ENCODE data around the gene PLCL1. TPM values are rescaled to one million over a fixed set of nuclear protein-coding genes. Genes with fewer than 3 reads are reported as not detected.

The PLCL1 gene
- total and polyA plus RNA-seq, 3 experiments from 2014 or later, result 0.70 to 2.0 (median 0.71) TPM

- no peak for DNase-seq
- peaks cover 18 to 24% (median 21%) of the 10 kb centered on the region in 3 donors for H3K4me1 Mint-ChIP-seq
- H3K27ac Mint-ChIP-seq, result no peak overlapping the region
- H3K4me3 Mint-ChIP-seq, result no peak overlapping the region
- Histone ChIP-seq H3K9me3 (ENCODE audit: low read length) (no peaks in the 10 kb centered on the region), H3K36me3 (ENCODE audit: insufficient read depth, low read length) (no peaks in the 10 kb centered on the region), H3K4me1 (ENCODE audit: insufficient read depth, low read length) (peaks cover 13% of the 10 kb centered on the region), H3K27me3 (ENCODE audit: insufficient read depth, low read length, poor library complexity, severe bottlenecking) (peaks cover 6% of the 10 kb centered on the region), H3K4me3 (ENCODE audit: low read length) (no peak overlapping the region), H3K27ac (ENCODE audit: low read depth, low read length) (no peak overlapping the region)
- peaks cover 19 to 59% of the 10 kb centered on the region in 2 donors for H3K27me3 Mint-ChIP-seq
- H3K9me3 Mint-ChIP-seq, result no peaks in the 10 kb centered on the region
- peaks cover 0 to 2% (median 0%) of the 10 kb centered on the region in 3 donors for H3K36me3 Mint-ChIP-seq
- ChIA-PET CTCF (interaction anchor here (1.1 to 1.5 kb wide), 2 partner anchors 12 to 496 kb away, joined by 4 read pairs; no protein-coding TSS in a partner anchor), POLR2A (no interaction called here)
Observed at GRCh38 chr2:197801033-197801432, 3.4 kb upstream of the PLCL1 start.

GRCh38 chr2:197803033-197803444 lies 1.4 kb upstream of the PLCL1 start:
- peak overlapping the region in 3 of 8 donors; percentile 13 to 48 (median 15) for H3K27ac Mint-ChIP-seq
- Histone ChIP-seq H3K4me3 (ENCODE audit: low read length) (no peak overlapping the region), H3K4me1 (ENCODE audit: insufficient read depth, low read length) (peaks cover 16% of the 10 kb centered on the region), H3K27ac (ENCODE audit: low read depth, low read length) (no peak overlapping the region), H3K27me3 (ENCODE audit: insufficient read depth, low read length, poor library complexity, severe bottlenecking) (peaks cover 6% of the 10 kb centered on the region), H3K36me3 (ENCODE audit: insufficient read depth, low read length) (no peaks in the 10 kb centered on the region), H3K9me3 (ENCODE audit: low read length) (no peaks in the 10 kb centered on the region)
- peak in 2 of 5 donors; percentile 21 to 64 for DNase-seq
- no peaks in the 10 kb centered on the region for H3K9me3 Mint-ChIP-seq
- H3K4me1 Mint-ChIP-seq, result peaks cover 27 to 43% (median 35%) of the 10 kb centered on the region in 3 donors
- ChIA-PET CTCF (interaction anchor here (1.8 kb wide), 2 partner anchors 325 to 493 kb away, joined by 9 to 15 read pairs; no protein-coding TSS in a partner anchor), POLR2A (no interaction called here)
- H3K27me3 Mint-ChIP-seq, result peaks cover 19 to 48% of the 10 kb centered on the region in 2 donors
- peak overlapping the region; percentile 20 to 78 (median 44) for H3K4me3 Mint-ChIP-seq
- H3K36me3 Mint-ChIP-seq, result peaks cover 0 to 2% (median 0%) of the 10 kb centered on the region in 3 donors

GRCh38 chr2:197804758-197805714 lies 643 bp downstream of the PLCL1 start:
- Histone ChIP-seq H3K4me3 (ENCODE audit: low read length) (peak overlapping the region; percentile 69), H3K27me3 (ENCODE audit: insufficient read depth, low read length, poor library complexity, severe bottlenecking) (no peaks in the 10 kb centered on the region), H3K36me3 (ENCODE audit: insufficient read depth, low read length) (no peaks in the 10 kb centered on the region), H3K4me1 (ENCODE audit: insufficient read depth, low read length) (peaks cover 23% of the 10 kb centered on the region), H3K9me3 (ENCODE audit: low read length) (no peaks in the 10 kb centered on the region), H3K27ac (ENCODE audit: low read depth, low read length) (no peak overlapping the region)
- Mint-ChIP-seq H3K4me3 (peak overlapping the region; percentile 89 to 95 (median 91)), H3K36me3 (peaks cover 0 to 2% (median 0%) of the 10 kb centered on the region in 3 donors), H3K9me3 (no peaks in the 10 kb centered on the region), H3K27me3 (peaks cover 14 to 35% of the 10 kb centered on the region in 2 donors), H3K4me1 (peaks cover 32 to 60% (median 46%) of the 10 kb centered on the region in 3 donors), H3K27ac (peak overlapping the region; percentile 15 to 89 (median 66))
- CTCF ChIA-PET, result interaction anchor here (0.7 to 1.8 kb wide), 6 partner anchors 8 to 491 kb away, joined by 3 to 15 read pairs (median 4); no protein-coding TSS in a partner anchor
- peak in 4 of 5 donors; percentile 13 to 57 (median 23) for DNase-seq
- POLR2A ChIA-PET, result no interaction called here

- peaks cover 28% of the 10 kb centered on the region for H3K4me1 ChIP-seq (ENCODE audit: insufficient read depth, low read length)
Observed at GRCh38 chr2:197805715-197806633, 1.6 kb downstream of the PLCL1 start.

GRCh38 chr2:197809064-197809463 lies 4.7 kb downstream of the PLCL1 start:
- no peak for DNase-seq
- ChIA-PET POLR2A (no interaction called here), CTCF (no interaction called here)
- Mint-ChIP-seq H3K9me3 (no peaks in the 10 kb centered on the region), H3K36me3 (peaks cover 0 to 2% (median 0%) of the 10 kb centered on the region in 3 donors), H3K27me3 (peaks cover 8 to 10% of the 10 kb centered on the region in 2 donors), H3K4me1 (peaks cover 24 to 57% (median 36%) of the 10 kb centered on the region in 3 donors), H3K27ac (peak overlapping the region in 5 of 8 donors; percentile 15 to 95 (median 37)), H3K4me3 (peak overlapping the region in 2 of 7 donors; percentile 7 to 33)
- Histone ChIP-seq H3K4me3 (ENCODE audit: low read length) (no peak overlapping the region), H3K36me3 (ENCODE audit: insufficient read depth, low read length) (no peaks in the 10 kb centered on the region), H3K27ac (ENCODE audit: low read depth, low read length) (no peak overlapping the region), H3K9me3 (ENCODE audit: low read length) (no peaks in the 10 kb centered on the region), H3K27me3 (ENCODE audit: insufficient read depth, low read length, poor library complexity, severe bottlenecking) (no peaks in the 10 kb centered on the region), H3K4me1 (ENCODE audit: insufficient read depth, low read length) (peaks cover 24% of the 10 kb centered on the region)

More at GRCh38 chr2:197805715-197806633, 1.6 kb downstream of the PLCL1 start:
- Histone ChIP-seq H3K27ac (ENCODE audit: low read depth, low read length) (no peak overlapping the region), H3K27me3 (ENCODE audit: insufficient read depth, low read length, poor library complexity, severe bottlenecking) (no peaks in the 10 kb centered on the region), H3K9me3 (ENCODE audit: low read length) (no peaks in the 10 kb centered on the region), H3K36me3 (ENCODE audit: insufficient read depth, low read length) (no peaks in the 10 kb centered on the region), H3K4me3 (ENCODE audit: low read length) (peak overlapping the region; percentile 69)
- Mint-ChIP-seq H3K9me3 (no peaks in the 10 kb centered on the region), H3K4me3 (peak overlapping the region; percentile 65 to 95 (median 89)), H3K36me3 (peaks cover 0 to 2% (median 0%) of the 10 kb centered on the region in 3 donors), H3K4me1 (peaks cover 32 to 67% (median 46%) of the 10 kb centered on the region in 3 donors), H3K27ac (peak overlapping the region; percentile 5 to 89 (median 60)), H3K27me3 (peaks cover 10 to 32% of the 10 kb centered on the region in 2 donors)
- ChIA-PET CTCF (interaction anchor here (0.7 to 1.7 kb wide), 4 partner anchors 7 to 322 kb away, joined by 3 to 5 read pairs (median 3); no protein-coding TSS in a partner anchor), POLR2A (no interaction called here)
- no peak for DNase-seq

- no peaks in the 10 kb centered on the region for H3K9me3 ChIP-seq (ENCODE audit: low read length)
- POLR2A ChIA-PET, result no interaction called here
- peaks cover 27% of the 10 kb centered on the region for H3K4me1 ChIP-seq (ENCODE audit: insufficient read depth, low read length)
- no peaks in the 10 kb centered on the region for H3K36me3 ChIP-seq (ENCODE audit: insufficient read depth, low read length)
- no peaks in the 10 kb centered on the region for H3K36me3 Mint-ChIP-seq
- no peak overlapping the region for H3K27ac Mint-ChIP-seq
- no peak overlapping the region for H3K4me3 Mint-ChIP-seq
- CTCF ChIA-PET, result no interaction called here
- H3K27ac ChIP-seq (ENCODE audit: low read depth, low read length), result no peak overlapping the region
- H3K27me3 Mint-ChIP-seq, result peaks cover 5 to 15% of the 10 kb centered on the region in 2 donors
- H3K4me3 ChIP-seq (ENCODE audit: low read length), result no peak overlapping the region
- H3K4me1 Mint-ChIP-seq, result peaks cover 21 to 53% (median 32%) of the 10 kb centered on the region in 3 donors
- no peaks in the 10 kb centered on the region for H3K27me3 ChIP-seq (ENCODE audit: insufficient read depth, low read length, poor library complexity, severe bottlenecking)
- DNase-seq, result peak in 1 of 5 donors; percentile 50
- no peaks in the 10 kb centered on the region for H3K9me3 Mint-ChIP-seq
Observed at GRCh38 chr2:197810016-197810415, 5.6 kb downstream of the PLCL1 start.

GRCh38 chr2:197810491-197810890 lies 6.1 kb downstream of the PLCL1 start:
- no peak for DNase-seq
- no peaks in the 10 kb centered on the region for H3K27me3 ChIP-seq (ENCODE audit: insufficient read depth, low read length, poor library complexity, severe bottlenecking)
- Mint-ChIP-seq H3K9me3 (no peaks in the 10 kb centered on the region), H3K36me3 (no peaks in the 10 kb centered on the region), H3K4me1 (peaks cover 19 to 49% (median 30%) of the 10 kb centered on the region in 3 donors), H3K27me3 (peaks cover 5 to 18% of the 10 kb centered on the region in 2 donors), H3K27ac (peak overlapping the region in 1 of 8 donors; percentile 84), H3K4me3 (no peak overlapping the region)
- ChIA-PET CTCF (no interaction called here), POLR2A (no interaction called here)
- H3K4me3 ChIP-seq (ENCODE audit: low read length), result no peak overlapping the region
- H3K9me3 ChIP-seq (ENCODE audit: low read length), result no peaks in the 10 kb centered on the region
- peaks cover 27% of the 10 kb centered on the region for H3K4me1 ChIP-seq (ENCODE audit: insufficient read depth, low read length)
- no peaks in the 10 kb centered on the region for H3K36me3 ChIP-seq (ENCODE audit: insufficient read depth, low read length)
- H3K27ac ChIP-seq (ENCODE audit: low read depth, low read length), result no peak overlapping the region

Data from CD8-positive, alpha-beta memory T cell (primary cell).